Stimulated activated CD4-positive, alpha-beta T cell treated with anti-CD3 and anti-CD28 coated beads, Interleukin-12 subunit alpha, Interleukin-12 subunit beta, amount 100 ng/mL, for 4 hours (primary cell): ENCODE results near the gene COQ8B.
"Not testable (repeated sequence)": the region's sequence is repeated elsewhere in the genome, so short reads cannot be mapped to it uniquely, and the experiment has no call there.

Source experiments
- DNase-seq: peaks from one replicate; pipeline ENCODE4 v3.0.0-alpha.2; 2020

COQ8B gene

GRCh38 chr19:40663695-40664692 is 52.7 kb downstream of the COQ8B start:
- peak; percentile 25 for DNase-seq

GRCh38 chr19:40662925-40663694 is 53.6 kb downstream of the COQ8B start:
- DNase-seq = peak; percentile 96

- no peak for DNase-seq
Observed at GRCh38 chr19:40661616-40662015, 55.1 kb downstream of the COQ8B start.

- DNase-seq = no peak
Observed at GRCh38 chr19:40659566-40659965, 57.1 kb downstream of the COQ8B start.

GRCh38 chr19:40659116-40659515 is 57.6 kb downstream of the COQ8B start:
- no peak for DNase-seq

GRCh38 chr19:40658031-40658430 is 58.7 kb downstream of the COQ8B start:
- no peak for DNase-seq

- DNase-seq = not testable (repeated sequence)
Observed at GRCh38 chr19:40655684-40656083, 61.0 kb downstream of the COQ8B start.

GRCh38 chr19:40652303-40652702 is 64.4 kb downstream of the COQ8B start:
- not testable (repeated sequence) for DNase-seq

GRCh38 chr19:40650749-40651305 is 65.9 kb downstream of the COQ8B start:
- DNase-seq = no peak

GRCh38 chr19:40649903-40650675 is 66.6 kb downstream of the COQ8B start:
- not testable (repeated sequence) for DNase-seq

GRCh38 chr19:40646743-40647254 is 69.9 kb downstream of the COQ8B start:
- DNase-seq = no peak

- DNase-seq = no peak
Observed at GRCh38 chr19:40642757-40643305, 73.9 kb downstream of the COQ8B start.

- DNase-seq = no peak
Observed at GRCh38 chr19:40642051-40642706, 74.5 kb downstream of the COQ8B start.
